Measurements from ENCODE around the gene SAMD15.

The SAMD15 gene

DNA sequence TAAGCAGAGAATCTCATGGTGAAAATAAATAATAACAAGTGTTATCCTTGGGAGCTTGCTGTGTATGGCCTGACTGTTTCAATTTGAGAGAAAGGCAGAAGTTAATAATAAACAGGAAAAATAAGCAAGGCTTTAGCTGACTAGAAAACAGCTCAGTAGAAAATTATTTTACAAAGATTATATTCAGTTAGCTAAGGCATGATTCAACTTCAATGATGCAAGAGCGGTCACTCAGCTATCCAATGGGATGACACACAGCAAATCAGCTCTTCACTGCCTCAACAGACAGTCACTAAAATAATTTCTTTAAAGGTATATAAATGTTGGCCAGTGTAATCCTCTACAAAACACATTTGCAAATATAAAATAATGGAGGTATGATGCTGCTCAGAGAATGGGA lies 37.8 kb upstream of the SAMD15 start:
- TF ChIP-seq CTCF (IDR thresholded peaks at IDR 0.05; ENCODE audit: low read depth, low read length) = no peak
- TF ChIP-seq, protein P1, sequence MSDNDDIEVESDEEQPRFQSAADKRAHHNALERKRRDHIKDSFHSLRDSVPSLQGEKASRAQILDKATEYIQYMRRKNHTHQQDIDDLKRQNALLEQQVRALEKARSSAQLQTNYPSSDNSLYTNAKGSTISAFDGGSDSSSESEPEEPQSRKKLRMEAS (IDR thresholded peaks at IDR 0.05; ENCODE audit: low read depth, low read length) = no peak
- TF ChIP-seq MYC (IDR thresholded peaks at IDR 0.05; ENCODE audit: low read depth, low read length) = no peak
- no peak for TF ChIP-seq POLR2A (IDR thresholded peaks at IDR 0.05; ENCODE audit: extremely low read depth, insufficient read length)
- H3K4me3 ChIP-seq (ENCODE audit: low read depth, low read length) = no peak overlapping the region
- no peak for DNase-seq (ENCODE audit: low read depth)

DNA sequence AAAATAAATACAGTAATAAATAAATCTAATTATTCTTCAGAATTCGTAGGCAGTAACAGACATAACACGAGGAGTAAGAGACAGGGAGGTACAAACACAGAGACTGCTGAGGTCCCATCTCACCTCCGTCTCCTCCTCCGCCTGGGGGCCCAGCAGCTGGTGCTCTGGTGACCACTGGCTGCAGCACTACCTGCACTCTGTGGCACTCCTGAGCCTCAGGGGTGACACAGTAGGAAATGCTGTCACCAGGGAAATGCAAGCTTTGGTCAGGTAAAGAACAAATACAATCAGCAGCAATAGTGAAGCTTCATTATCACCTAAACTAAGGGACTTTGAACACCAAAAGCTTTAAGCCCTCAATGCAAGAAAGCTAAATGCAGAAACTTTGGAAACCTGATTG lies 36.8 kb upstream of the SAMD15 start:
- DNase-seq (ENCODE audit: low read depth) = no peak
- H3K4me3 ChIP-seq (ENCODE audit: low read depth, low read length) = no peak overlapping the region
- TF ChIP-seq POLR2A (IDR thresholded peaks at IDR 0.05; ENCODE audit: extremely low read depth, insufficient read length) (no peak), CTCF (IDR thresholded peaks at IDR 0.05; ENCODE audit: low read depth, low read length) (no peak), MYC (IDR thresholded peaks at IDR 0.05; ENCODE audit: low read depth, low read length) (no peak)
- TF ChIP-seq, protein P1 (IDR thresholded peaks at IDR 0.05; ENCODE audit: low read depth, low read length) = no peak

GRCh38 chr14:77342726-77343397 lies 34.3 kb upstream of the SAMD15 start:
- no peak for DNase-seq (ENCODE audit: low read depth)
- TF ChIP-seq, protein P1 (IDR thresholded peaks at IDR 0.05; ENCODE audit: low read depth, low read length) = no peak
- TF ChIP-seq MYC (IDR thresholded peaks at IDR 0.05; ENCODE audit: low read depth, low read length) (no peak), CTCF (IDR thresholded peaks at IDR 0.05; ENCODE audit: low read depth, low read length) (no peak), POLR2A (IDR thresholded peaks at IDR 0.05; ENCODE audit: extremely low read depth, insufficient read length) (no peak)
- H3K4me3 ChIP-seq (ENCODE audit: low read depth, low read length) = no peak overlapping the region

DNA sequence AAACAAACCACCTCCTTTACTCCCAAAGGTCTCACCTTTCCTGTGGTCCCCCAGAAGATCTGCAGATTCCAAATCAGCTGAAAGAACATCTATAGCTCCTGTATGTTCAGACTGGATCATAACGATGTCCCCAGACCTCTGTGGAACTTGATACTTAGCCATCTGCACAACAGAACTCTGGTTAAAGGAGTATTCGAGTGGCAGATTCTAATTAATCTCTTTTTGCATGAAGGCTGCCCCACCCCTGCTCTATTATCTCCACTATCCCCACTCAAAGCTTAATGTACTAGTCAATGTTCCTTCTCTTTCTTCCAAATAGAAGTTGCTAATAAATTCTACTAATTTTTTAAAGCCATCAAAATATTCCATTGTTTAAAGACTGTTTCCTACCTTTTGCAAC lies 33.5 kb upstream of the SAMD15 start:
- TF ChIP-seq POLR2A (IDR thresholded peaks at IDR 0.05; ENCODE audit: extremely low read depth, insufficient read length) = no peak
- TF ChIP-seq, protein P1 (IDR thresholded peaks at IDR 0.05; ENCODE audit: low read depth, low read length) = no peak
- TF ChIP-seq CTCF (IDR thresholded peaks at IDR 0.05; ENCODE audit: low read depth, low read length) = no peak
- no peak for TF ChIP-seq MYC (IDR thresholded peaks at IDR 0.05; ENCODE audit: low read depth, low read length)
- DNase-seq (ENCODE audit: low read depth) = no peak
- H3K4me3 ChIP-seq (ENCODE audit: low read depth, low read length) = no peak overlapping the region

DNA sequence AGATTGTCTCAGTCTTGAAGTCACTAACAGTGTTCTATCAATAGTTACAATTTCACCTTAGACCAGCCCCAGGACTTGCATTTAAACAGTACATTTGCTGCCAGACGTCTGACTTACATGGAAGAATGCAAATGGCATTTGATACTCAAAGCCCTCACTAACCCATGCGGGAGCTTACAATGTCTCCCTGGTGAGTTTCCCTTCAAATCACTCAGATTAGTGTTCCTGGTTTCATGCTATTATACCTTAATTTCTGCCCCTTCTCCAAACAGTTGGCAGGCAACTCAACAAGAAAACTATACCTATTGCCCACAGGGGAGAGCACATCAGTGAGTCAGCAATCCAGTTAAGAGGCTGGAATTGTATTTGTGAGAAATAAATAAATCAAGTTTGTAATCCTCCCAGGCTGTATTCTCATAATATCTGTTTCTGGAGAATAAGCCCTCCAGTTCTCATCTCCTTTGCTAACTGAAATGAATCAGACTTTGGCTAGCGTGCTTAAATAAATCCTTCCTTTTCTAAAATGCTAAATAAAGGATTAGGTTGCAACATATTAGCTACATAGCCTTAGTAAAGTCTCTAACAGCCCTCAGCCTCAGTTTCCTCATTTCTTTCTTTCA lies 32.7 kb upstream of the SAMD15 start:
- TF ChIP-seq CTCF (IDR thresholded peaks at IDR 0.05; ENCODE audit: low read depth, low read length) (no peak), POLR2A (IDR thresholded peaks at IDR 0.05; ENCODE audit: extremely low read depth, insufficient read length) (no peak), MYC (IDR thresholded peaks at IDR 0.05; ENCODE audit: low read depth, low read length) (no peak)
- TF ChIP-seq, protein P1 (IDR thresholded peaks at IDR 0.05; ENCODE audit: low read depth, low read length) = no peak

More for the DNA sequence above, 32.7 kb upstream of the SAMD15 start:
- DNase-seq (ENCODE audit: low read depth) = no peak
- no peak overlapping the region for H3K4me3 ChIP-seq (ENCODE audit: low read depth, low read length)
